Measurements from ENCODE around the gene TRMT1.

TRMT1 gene

DNA sequence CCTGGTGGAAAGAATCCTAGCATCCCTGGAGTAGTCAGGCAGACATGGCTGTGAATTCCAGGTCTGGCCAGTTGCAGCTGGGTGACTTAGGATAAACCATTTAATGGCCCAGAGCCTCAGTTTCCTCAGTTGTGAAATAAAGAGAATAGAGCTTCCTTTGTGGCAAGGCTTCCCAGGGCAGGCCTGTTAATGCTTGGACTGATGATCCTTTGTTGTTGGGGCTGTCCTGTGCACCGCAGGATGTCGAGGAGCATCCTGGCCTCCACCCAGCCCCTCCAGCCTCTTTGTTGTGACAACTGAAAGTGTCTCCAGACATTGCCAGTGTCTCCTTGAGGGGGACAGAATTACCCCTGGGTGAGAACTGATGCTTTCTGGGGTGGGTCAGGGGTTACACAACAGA is 30.2 kb downstream of the TRMT1 start:
- no peak overlapping the region for H3K4me3 ChIP-seq (ENCODE audit: low read depth, low read length)
- no peak for DNase-seq (ENCODE audit: low read depth)
- TF ChIP-seq, protein P1, sequence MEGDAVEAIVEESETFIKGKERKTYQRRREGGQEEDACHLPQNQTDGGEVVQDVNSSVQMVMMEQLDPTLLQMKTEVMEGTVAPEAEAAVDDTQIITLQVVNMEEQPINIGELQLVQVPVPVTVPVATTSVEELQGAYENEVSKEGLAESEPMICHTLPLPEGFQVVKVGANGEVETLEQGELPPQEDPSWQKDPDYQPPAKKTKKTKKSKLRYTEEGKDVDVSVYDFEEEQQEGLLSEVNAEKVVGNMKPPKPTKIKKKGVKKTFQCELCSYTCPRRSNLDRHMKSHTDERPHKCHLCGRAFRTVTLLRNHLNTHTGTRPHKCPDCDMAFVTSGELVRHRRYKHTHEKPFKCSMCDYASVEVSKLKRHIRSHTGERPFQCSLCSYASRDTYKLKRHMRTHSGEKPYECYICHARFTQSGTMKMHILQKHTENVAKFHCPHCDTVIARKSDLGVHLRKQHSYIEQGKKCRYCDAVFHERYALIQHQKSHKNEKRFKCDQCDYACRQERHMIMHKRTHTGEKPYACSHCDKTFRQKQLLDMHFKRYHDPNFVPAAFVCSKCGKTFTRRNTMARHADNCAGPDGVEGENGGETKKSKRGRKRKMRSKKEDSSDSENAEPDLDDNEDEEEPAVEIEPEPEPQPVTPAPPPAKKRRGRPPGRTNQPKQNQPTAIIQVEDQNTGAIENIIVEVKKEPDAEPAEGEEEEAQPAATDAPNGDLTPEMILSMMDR (IDR thresholded peaks at IDR 0.05; ENCODE audit: low read depth, low read length, missing control alignments) = no peak

- H3K4me3 ChIP-seq (ENCODE audit: low read depth, low read length) = no peak overlapping the region
- TF ChIP-seq, protein P1 (IDR thresholded peaks at IDR 0.05; ENCODE audit: low read depth, low read length, missing control alignments) = no peak
- no peak for DNase-seq (ENCODE audit: low read depth)
Observed at GRCh38 chr19:13085666-13086065, 30.9 kb downstream of the TRMT1 start.

DNA sequence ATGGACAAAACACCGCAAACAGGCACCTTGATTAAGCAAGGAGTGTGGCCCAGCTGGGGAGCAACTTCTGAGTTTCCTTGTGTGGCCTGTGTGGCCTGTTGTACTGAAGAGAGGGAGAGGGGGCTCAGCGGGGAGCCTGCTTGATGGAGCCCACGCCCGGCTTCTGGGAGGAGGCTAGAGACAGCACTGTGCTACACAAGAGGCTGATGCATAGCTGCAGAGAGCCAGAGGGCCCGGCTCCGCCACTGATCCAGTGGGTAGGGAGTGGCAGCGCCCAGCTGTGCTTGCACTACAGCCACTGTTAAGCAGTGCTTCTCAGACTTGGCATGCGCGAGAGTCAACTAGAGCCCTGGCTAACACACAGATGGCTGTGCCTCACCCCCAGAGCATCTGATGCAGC is 32.9 kb downstream of the TRMT1 start:
- DNase-seq (ENCODE audit: low read depth) = no peak
- TF ChIP-seq, protein P1 (IDR thresholded peaks at IDR 0.05; ENCODE audit: low read depth, low read length, missing control alignments) = no peak
- H3K4me3 ChIP-seq (ENCODE audit: low read depth, low read length) = no peak overlapping the region

DNA sequence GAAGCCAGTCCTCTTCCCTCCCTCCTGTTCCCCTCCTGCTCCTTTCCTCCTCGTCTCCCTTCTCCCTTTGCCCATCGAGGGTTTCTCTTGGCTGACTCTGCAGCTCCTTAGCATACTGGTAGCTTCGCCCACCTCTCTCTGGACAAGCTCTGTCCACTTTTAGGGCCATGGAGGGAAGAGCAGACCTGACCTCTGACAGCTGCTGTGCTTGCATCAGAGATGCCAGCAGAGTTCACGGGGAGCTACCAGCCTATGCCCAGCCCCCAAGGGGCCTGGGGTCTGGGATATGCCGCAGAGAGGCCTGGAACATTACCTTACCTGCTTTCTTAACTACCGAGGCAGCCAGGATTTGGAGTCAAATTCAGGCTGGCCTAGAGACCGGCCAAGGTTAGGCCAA is 33.5 kb downstream of the TRMT1 start:
- DNase-seq (ENCODE audit: low read depth) = no peak
- TF ChIP-seq, protein P1 (IDR thresholded peaks at IDR 0.05; ENCODE audit: low read depth, low read length, missing control alignments) = no peak
- no peak overlapping the region for H3K4me3 ChIP-seq (ENCODE audit: low read depth, low read length)

DNA sequence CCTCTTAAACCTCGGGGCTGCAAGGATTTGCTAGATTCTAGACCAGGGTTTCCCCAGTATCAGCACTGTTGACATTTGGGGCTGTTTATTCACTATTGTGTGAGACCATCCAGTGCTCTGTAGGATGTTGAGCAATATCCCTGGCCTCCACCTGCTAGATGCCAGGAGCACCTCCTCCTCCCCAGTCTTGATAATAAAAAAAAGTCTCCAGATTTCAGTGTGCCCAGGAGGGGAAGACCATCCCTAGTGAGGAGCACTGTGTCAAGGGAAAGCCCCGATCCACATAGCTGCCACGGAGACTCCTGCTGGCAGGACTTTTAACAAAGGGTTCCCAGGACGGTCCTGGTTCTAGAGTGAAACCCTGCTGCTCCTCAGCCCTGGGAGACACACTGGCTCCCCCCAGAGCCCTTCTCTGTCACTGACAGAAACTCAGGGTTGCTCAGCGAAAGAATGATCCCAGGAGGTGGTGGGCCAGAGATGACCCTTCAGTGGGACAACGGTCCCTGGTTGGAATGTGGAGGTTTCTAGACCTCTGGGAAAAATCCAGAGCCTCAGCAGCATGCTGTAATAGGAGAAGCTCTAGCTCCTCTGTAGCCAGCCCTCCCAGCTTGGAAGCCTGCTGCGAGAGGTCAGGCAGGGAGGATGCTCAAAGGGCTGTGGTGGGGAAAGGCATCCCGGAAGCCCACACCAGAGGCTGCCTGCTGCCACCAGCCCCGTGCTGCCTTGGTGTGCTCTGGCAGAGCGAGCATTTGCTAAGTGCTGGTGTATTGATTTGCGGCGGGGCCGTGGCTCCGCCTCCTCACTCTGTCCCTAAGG is 34.1 kb downstream of the TRMT1 start:
- H3K4me3 ChIP-seq (ENCODE audit: low read depth, low read length) = no peak overlapping the region
- TF ChIP-seq, protein P1 (IDR thresholded peaks at IDR 0.05; ENCODE audit: low read depth, low read length, missing control alignments) = peak; percentile 24
- no peak for DNase-seq (ENCODE audit: low read depth)

DNA sequence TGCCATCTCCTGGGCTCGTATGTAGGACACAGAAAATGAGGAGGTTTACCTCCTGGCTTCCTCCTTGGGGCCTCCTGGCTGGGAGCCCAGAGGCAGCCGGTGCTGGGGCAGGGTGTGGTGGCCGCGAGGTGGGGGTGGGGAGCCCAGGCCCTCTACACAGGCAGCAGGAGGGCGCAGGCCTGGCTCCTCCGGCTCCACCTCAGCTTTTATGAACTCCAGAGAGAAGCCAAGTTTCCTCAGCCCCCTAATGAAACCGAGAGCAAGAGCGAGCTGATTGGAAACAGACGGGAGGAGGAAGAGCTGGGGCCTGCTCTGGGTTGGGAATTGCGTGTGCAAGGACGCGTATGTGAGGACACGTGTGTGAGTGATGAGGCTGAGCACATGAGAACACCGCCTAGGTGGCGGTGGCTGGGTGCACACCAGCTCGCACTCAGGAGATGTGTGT is 37.0 kb downstream of the TRMT1 start:
- TF ChIP-seq, protein P1 (IDR thresholded peaks at IDR 0.05; ENCODE audit: low read depth, low read length, missing control alignments) = no peak
- H3K4me3 ChIP-seq (ENCODE audit: low read depth, low read length) = no peak overlapping the region
- DNase-seq (ENCODE audit: low read depth) = no peak

Data from GM12864 (cell line).